Gastrocnemius medialis (tissue), 4 donors: Measurements from ENCODE around the gene SCARB1.

ENCODE experiments used
- CTCF ChIP-seq, 5 experiments: fragments of 450-650 bp in 3 of 5; fragments of 200-600 bp in 2 of 5; sonication (generic) in 2 of 5; IDR thresholded peaks in 4 of 5; conservative IDR thresholded peaks in 1 of 5; 1 replicate in 4 of 5; 2 replicates in 1 of 5; pipeline ENCODE4 v1.5.1; 2016 to 2019; ENCODE audit warnings: antibody characterized with exemption in 5 of 5, mild to moderate bottlenecking in 3 of 5, moderate library complexity in 3 of 5
- POLR2A ChIP-seq, 2 donors: fragments of 450-650 bp; IDR thresholded peaks; one replicate each; pipeline ENCODE4 v1.6.1; 2017; ENCODE audit warnings: antibody characterized with exemption in 2 of 2, mild to moderate bottlenecking in 2 of 2, moderate library complexity in 2 of 2

DNA sequence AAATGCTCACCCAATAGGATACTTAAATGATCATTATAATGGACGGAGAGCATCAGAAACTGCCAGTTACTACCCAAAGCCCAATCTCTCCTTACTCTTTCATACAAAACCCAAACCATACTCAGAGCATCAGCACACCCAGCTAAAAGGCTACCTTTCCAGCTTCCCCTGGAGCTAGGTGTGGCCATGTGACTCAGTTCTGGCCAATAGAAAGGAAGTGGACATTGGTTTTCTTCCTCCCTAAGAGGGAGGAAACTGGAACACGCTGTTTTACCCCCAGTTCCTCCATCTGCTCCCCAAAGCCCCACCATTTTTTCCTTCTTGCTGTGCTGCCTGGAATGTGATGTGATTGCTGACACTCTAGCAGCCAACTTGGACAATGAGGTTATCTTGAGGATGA lies 50.7 kb downstream of the SCARB1 start:
- TF ChIP-seq CTCF (IDR thresholded peaks at IDR 0.05 in 4 of 5, conservative IDR thresholded peaks at IDR 0.05 in 1 of 5) (no peak), POLR2A (IDR thresholded peaks at IDR 0.05) (no peak)
